HG02884 (cell line): ENCODE measurements around the gene MMP27.

Source experiments
- ATAC-seq: cut with Tn5 transposase; IDR thresholded peaks from one replicate; pipeline ENCODE4 v1.9.1; 2021; ENCODE audit warnings: mild to moderate bottlenecking, moderate library complexity; ENCODE audit not compliant: unreplicated experiment

MMP27 gene

GRCh38 chr11:102703826-102704493 is 1.6 kb downstream of the MMP27 start:
- no peak for ATAC-seq

DNA sequence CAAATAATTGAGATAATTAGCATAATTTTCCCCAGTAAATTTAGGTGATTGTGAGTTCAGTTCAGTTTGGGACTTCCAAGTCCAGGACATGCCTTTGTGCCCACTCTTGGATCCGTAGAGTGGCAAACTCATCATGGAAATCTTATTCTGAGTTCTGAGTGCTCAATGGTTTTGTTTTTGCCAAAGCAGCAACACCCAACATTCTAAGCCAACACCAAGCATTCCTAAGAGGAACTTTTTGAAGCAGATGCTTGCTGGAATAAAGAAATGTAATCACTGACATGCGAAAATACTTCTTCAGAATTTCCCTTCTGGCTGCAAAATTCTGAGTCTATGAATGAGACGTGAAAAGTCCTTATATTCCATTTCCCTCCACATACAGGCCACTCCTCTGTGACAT is 10.4 kb downstream of the MMP27 start:
- ATAC-seq: no peak

GRCh38 chr11:102685754-102686153 is 19.8 kb downstream of the MMP27 start:
- ATAC-seq: no peak

DNA sequence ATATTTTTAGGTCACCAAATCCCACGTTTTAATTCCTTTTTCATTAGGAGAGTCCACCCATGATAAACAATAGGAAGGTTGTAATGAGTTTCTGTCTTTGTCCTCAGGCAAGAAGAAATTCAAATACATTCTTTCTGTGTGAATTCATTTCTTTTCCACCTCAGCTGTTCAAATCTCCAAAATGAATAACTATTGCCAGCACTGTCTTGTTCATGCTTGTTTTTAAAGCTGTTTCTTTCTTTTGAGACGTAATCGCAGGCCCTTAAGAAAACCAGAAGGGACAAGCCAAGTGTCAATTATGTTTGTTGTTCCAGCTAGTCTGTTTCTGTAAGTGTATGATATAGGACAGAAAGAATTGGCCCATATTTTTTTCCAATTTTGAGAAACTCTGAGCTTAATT is 20.2 kb downstream of the MMP27 start:
- ATAC-seq: no peak

- ATAC-seq: no peak
Observed at GRCh38 chr11:102683277-102683676, 22.3 kb downstream of the MMP27 start.

GRCh38 chr11:102680945-102681344 is 24.6 kb downstream of the MMP27 start:
- ATAC-seq: no peak

DNA sequence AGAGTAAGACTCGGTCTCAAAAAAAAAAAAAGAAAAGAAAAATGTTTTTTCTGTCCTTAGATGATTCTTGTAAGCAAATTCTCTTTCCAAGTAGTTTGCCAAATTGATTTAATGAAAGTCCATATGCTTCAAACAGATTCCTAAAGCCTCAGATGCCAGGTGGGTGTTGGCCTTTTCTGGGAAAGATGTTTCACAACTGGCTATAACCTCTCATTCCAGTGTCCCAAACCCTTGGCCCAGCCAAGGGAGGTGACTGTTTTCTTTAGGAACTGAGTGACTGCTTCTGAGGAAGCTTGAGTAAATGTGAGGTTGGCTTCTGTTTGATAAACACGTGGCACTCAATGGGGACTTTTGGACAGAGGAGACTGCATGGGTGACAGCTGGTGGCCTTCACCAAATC is 27.5 kb downstream of the MMP27 start:
- no peak for ATAC-seq

DNA sequence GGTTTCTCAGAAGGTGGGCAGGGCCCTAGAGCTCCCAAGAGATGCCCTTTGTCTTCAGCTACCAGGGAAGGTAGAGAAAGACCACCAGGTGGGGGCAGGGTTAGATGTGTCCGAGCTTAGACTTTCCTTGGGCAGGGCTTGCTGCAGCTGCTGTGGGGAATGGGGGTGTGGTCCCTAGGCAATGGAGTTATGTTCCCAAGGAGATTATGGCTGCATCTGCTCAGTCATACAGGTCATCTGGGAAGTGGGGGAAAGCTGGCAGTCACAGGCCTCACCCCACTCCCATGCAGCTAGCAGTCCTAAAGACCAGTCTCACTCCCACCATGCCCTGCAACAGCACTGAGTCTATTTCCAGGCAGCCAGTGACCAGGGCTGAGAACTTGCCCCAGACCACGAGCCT is 29.5 kb downstream of the MMP27 start:
- no peak for ATAC-seq

- ATAC-seq: peak; percentile 49
Observed at GRCh38 chr11:102669664-102670063, 35.9 kb downstream of the MMP27 start.

DNA sequence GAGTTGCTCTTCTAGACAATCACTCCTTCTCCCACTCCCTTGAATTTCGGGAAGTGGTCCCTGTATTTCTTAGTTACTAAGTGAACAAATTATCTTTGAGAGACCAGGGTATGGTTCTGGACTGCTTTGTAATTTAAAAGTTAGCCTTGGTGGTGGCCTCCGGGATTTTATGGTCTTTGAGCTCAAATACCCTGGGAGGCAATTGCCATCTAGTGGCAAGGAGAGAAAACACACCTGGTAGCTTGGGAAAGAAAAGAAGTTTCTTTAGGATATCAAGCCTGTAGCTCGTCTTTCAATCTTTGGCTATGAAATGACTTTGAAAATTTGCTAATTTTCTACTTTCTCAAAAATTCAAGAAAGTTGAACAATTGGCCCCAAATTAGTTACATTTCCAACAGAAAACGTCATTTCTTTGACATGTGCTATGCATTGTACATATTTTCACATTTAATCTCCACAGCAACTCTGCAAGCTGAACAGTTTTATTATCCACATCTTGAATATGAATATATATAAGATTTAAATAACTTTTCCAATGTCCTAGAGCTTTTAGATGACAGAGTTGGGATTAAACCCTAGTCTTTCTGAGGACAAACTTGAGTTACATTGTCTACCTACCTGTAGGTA is 39.1 kb downstream of the MMP27 start:
- ATAC-seq: peak; percentile 65

GRCh38 chr11:102664001-102664752 is 41.4 kb downstream of the MMP27 start:
- ATAC-seq: peak; percentile 60

- no peak for ATAC-seq
Observed at GRCh38 chr11:102662607-102663006, 43.0 kb downstream of the MMP27 start.

DNA sequence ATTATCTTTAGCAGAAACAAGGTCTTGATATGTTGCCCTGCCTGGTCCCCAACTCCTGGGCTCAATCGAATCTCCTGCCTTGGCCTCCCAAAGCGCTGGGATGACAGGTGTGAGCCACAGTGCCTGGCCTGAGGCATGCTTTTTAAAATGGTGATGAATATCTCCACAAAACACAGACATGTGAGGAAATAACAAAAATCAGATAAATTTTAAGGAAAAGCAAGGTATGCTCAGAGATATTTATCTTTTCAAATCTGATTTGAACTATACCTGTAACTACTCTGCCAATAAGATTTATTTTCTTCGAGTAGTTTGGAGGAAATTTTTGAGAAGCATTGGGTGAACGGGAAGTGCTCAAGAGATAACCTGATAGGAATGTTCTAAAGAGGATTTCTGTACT is 44.5 kb downstream of the MMP27 start:
- ATAC-seq: no peak

DNA sequence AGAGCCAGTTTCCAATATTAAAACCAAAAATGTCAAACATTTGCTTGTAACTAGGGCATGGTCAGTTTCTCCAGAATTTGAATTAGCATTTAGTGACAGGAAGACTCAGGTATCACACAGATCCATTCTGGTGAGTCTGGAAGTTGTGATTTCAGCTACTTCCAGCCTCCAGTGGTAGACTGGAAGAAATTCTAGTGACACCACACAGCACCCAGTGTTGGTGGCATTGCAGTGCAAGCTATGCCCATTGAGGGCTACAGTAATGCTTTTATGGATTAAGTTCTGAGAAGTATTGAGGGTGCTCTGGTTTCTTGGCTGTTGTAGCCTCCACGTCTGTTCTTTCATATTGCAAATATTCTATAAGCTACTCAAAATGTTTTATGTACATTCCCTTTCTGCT is 49.0 kb downstream of the MMP27 start:
- ATAC-seq: no peak

- ATAC-seq: no peak
Observed at GRCh38 chr11:102655547-102655946, 50.0 kb downstream of the MMP27 start.

- no peak for ATAC-seq
Observed at GRCh38 chr11:102654761-102655160, 50.8 kb downstream of the MMP27 start.

DNA sequence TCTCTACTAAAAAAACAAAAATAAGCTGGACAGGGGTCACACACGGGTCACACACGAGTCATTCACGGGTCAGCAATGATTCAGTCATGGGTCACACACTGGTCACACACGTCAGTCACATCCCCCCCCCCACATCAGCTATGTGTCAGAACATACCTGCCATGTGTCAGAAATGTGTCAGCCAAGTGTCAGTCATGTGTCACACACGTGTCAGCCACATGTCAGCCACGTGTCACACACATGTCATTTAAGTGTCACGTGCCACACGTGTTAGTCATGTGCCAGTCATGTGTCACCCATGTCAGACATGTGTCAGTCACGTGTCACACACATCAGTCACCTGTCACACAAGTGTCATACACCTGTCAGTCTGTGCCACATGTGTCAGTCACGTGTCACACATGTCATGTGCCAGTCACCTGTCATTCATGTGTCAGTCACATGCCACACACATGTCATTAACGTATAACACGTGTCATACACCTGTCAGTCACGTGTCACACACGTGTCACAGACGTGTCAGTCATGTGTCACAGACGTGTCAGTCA is 51.8 kb downstream of the MMP27 start:
- ATAC-seq: no peak

DNA sequence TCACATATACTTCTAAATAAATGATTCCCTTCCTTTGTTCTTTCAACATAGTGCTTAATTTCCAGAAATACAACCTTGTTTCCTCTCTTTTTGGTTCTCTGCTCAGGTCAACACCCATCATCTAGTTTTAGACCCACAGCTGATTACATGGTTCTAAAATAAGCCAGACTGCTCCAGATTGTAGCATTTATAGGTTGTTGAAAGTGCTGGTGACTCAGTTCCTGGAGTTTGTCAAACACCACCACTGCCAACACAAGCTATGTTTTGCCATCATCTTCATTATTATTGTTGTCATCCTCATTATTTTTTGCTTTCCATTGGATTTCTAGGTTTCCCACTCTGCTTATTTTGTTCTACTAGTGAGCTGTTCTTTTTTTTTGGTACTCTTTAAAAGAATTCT is 58.1 kb downstream of the MMP27 start:
- ATAC-seq: no peak

DNA sequence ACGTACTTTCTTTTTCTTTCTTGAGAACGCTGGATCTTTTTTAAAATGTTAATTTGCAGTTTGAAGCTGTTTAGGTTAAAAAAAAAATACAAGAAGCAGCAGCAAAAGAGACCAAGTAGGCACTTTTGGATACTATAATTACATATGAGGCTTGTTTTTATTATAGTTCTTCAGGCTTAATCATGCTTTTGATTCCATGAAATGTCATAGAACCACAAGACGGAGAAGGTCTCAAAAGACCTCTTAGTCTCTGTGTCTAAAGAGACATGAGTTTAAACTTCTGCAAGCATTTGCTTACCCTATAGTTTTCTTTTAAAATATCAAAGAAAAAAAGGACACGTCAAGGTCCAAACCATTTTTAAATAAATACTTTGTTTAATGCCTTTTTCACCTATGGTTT is 61.6 kb downstream of the MMP27 start:
- ATAC-seq: no peak
